ENCODE measurements around the gene B3GLCT.
"Not testable (repeated sequence)": the region's sequence is repeated elsewhere in the genome, so short reads cannot be mapped to it uniquely, and the experiment has no call there.

Gene B3GLCT

DNA sequence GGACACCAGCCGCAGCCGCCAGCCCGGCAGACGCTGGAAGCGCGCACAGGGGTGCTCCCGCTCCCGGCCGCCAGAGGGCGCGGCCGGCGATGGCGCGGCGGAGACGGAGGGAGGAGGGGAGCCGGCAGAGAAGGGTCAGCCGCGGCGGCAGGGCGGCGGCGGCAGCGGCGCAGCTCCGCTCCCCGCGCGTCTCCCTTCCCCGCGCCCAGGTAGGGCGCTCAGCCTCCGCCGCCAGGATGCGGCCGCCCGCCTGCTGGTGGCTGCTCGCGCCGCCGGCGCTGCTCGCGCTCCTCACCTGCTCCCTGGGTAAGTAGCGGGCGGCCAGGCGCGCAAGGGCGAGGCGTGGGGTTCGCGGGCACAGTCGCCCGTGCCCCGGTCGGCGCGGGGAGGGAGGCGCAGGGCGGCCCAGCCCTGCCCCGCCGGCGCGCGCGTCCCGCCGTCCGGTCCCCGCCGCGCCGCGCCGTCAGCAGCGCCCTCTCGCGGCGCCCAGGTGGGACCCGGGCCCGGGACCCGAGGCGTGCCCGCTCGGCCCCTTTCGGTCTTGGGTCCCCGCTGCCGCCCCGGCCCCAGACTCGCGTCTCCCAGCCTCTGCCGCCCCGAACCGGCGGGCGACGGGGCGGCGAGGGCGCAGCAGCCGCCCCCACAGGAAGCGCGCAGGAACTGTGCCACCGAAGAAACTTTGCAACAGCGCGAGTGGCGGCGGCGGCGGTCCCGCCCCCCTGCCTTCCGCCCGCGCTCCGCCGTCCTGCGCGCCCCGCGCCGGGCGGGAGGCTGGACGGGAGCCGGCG is at the start of gene B3GLCT:
Gene B3GLCT (plus strand): TSS at position 127 of the 788 bp plus-strand sequence. CDS start 110 bp downstream, at position 237.
- peak; percentile 85 for DNase-seq (ENCODE audit: low spot score)

DNA sequence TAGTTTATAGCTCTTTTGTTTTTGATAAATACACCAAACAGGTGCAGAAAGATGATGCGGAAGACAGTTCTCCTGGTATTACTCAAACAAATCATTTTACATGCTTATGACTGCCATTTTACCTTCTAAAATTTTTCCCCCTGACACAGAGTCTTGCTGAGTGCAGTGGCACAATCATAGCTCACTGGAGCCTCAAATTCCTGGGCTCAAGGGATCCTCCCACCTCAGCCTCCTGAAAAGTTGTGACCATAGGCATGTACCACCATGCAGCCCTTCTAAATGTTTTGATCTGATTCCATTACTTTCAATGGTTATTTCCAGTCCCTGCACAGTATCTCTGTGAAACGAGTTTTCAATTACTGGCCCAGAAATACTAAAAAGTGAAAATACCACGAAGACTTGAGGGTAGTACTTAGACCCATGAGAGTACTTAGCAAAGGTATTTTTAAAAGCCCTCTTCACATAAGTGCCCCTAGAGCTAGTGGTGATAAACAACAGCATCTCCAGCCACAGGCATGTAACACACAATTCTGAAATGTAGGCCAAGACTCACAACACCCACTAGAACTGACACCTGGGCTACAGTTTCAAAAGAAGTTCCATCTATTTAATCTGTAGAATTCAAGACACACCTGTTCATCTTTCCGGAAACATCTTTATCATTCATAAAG is 49.3 kb upstream of the B3GLCT start:
- no peak for DNase-seq (ENCODE audit: low spot score)

DNA sequence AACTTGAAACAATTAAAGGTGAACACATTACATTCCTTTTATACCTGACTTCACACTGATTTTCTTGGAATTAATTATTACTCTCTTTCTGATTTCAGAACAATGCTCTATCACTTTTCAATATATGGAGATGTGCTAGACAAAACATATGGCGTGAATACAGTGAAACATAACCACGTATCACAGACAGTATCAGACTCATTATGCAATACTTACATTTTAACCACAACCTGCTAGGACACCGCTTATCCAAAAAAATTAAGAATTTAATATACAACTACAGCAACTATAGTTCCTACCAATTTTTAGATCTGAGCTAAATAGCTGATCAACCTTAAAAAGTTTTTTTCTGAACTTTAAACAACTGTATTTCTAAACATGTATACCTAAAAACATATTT is 47.9 kb upstream of the B3GLCT start:
- DNase-seq (ENCODE audit: low spot score): no peak

DNA sequence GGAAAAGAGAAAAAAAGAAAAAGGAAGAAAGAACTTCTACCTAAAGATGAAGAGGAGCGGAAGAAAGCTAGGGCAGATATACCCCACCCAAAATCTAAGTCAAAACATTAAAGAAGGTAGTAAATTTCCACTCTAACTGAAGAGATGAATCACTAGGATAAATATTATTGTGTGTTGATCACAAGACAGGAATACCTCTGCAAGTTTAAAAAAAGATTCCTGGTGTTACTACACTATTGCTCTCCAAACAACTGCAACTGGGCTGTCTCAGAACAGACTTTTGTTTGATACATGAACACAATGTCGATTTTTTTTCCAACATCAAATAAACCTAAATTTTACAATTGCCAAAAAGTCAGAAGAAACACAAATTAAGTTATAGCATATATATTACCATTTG is 44.8 kb upstream of the B3GLCT start:
- DNase-seq (ENCODE audit: low spot score): no peak

DNA sequence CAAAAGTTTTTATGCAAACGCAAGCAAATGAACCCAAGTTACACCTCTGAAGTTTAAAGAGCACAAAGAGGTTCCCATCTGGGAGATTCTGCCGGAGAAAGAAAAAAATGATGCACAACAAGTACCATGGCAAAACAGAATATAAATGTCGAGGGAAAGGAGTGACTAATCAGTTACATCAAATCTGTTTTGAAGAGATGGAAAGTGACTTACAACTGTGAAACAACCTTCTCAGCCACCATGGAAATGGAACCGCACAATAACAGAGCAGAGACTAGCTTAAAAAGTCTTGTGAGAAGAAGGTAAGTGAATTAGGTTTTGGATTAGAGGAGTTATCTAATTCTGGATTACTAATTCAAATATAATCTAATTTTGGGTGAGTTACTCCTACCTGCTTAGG is 40.5 kb upstream of the B3GLCT start:
- DNase-seq (ENCODE audit: low spot score): no peak

DNA sequence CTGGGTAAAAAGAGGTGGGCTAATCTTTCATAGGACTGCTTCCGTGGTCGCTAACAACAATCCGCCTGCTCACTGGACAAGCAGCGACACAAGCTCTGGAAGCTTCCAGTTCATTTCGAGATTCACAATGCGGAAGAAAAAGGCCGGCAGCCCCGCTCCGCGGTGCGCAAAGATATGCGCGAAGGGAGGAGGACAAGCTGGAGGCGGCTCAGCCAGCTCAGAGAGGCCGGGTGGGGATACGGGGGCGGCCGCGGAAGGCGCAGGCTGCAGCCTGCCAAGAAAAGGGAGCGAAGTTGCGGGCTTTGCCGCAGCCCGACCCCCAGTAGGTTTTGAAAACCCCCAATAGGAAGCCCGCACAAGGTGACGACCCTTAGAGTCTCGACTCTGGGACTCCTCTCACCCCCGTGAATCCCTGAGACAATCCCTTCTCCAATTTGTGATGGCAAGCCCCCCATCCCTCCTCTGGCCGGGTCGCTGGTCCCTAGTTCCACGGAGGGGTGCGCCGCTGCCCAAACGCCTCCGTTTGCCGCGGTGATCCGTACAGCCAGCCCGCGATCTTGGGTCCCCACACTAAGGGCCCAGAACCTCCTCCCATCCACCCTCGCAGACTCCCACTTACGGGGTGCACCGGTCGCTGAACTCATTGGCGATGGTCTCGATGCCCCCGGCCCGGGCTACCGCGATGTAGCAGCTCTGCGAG is 38.8 kb upstream of the B3GLCT start:
- peak; percentile 20 for DNase-seq (ENCODE audit: low spot score)

DNA sequence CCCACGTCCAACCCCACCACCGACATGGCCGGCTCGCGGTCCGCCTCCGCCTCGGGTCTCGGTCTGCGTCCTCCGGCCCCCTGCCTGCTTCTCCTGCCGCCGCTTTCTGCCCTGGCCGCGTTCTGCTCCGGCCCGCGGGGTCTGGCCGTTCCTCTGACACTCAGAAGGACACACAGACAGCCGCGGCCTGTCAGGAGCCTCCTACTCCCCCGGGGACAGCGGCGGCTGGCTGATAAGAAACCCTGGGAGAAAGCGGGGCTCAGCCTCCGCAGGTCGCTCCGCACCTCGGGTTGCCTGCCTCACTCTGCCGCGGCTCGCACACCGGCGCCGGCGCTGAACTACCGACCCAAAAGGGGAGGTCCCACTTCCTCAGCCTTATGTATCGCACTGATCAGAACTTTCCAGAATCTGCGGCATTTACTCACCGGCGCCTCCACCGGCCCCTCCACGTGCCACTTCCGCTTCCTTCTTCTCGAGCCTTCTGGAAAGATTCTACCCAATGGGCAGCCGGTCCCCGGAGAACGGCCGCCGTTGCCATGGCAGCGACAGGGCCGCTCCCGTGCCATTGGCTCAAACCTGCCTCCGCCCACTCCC is 38.1 kb upstream of the B3GLCT start, which contains the start of gene HSPH1:
Gene HSPH1 (minus strand): TSS at position 348 of the 594 bp plus-strand sequence. CDS start 322 bp downstream, at position 26.
- DNase-seq (ENCODE audit: low spot score): peak; percentile 91

DNA sequence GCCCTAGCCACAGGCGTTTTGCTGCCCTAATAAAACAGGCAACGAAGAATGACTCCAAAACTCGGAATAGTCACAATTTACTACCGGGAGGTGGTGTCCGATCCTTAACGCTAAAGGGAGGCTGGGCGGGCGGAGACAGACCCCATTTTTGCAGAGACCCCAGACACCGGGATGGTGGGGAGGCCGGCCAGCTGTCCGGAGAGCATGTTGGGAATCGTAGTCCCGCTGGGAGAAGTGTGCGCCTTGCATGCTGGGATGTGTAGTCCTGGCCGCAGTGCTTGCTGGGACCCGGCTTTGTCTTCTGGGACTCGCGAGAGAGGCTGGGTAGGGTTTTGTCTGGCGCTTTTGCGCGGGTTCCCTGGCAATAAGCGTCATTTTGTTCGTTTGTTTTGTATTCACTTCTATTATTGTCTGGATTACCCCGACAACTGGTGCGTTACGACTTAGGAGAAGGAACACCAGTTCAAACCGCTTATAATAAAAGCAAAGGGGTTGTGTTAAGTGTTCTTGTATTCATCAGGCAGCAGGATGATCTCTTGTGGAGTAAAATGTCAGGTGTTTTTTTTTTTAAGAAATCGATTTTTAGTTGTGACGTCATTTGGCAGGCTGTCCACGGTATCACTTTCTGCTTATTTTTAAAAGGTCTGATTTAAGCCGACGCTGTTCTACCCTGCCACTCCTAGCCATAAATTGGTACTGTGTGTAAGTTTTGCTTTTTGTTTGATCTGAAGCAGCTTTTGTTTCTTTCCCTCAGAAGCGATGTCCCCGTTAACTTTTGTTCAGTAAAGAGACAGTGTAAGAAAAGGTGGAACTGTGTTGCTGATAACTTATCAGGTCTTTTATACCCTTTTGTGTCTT is 37.4 kb upstream of the B3GLCT start:
- DNase-seq (ENCODE audit: low spot score): peak; percentile 83

DNA sequence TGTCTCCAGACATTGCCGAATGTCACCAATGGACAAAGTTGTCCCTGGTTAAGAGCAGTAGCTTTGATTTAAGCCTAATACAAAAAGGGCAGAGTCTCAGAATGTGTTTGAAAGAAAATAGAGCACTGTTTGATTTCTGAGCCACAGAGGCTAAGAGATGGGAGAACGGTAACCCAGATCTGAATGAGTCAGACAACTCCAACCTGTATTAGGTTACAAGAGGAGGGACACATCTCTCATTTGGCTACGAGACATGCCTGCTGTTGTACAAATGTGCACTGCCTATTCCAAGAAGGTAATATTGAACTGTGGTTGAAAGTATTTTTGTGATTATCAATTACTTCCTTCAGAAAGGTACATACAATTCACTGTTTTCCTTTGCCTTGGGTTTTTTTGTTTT is 33.2 kb upstream of the B3GLCT start:
- no peak for DNase-seq (ENCODE audit: low spot score)

DNA sequence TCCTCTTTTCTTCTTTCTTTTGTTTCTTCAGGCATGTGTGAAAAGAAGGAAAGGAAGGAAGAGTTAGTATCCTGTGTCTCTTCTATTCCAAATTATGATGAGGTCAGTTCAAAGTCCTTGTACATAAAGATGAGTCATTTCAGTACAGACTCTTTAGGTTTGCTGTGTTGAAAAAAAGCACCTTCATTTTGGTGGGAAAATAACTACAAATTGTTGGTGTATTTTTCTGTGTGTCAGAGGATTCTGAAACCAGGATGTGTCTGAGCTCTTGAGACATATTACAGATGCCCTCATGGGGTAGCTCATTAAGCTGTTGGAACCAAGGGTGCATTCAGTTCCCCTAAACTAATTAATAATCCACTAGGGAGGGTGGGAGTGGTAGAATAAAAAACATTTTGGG is 32.3 kb upstream of the B3GLCT start:
- DNase-seq (ENCODE audit: low spot score): no peak

DNA sequence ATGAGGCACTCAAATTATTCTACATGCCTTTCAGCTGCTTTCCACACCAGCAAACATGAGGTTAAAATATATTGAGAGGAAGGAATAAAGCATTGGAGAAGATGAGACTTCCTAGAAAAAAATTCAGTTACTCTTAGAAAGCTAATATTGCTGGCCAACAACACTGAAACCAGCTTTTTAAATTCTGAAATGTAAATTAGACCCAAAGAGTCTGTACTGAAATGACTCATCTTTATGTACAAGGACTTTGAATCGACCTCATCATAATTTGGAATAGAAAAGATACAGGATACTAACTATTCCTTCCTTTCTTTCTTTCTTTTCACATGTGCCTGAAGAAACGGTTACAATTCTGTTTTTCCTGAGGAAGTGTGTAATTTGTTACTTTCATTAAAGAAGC is 31.6 kb upstream of the B3GLCT start:
- DNase-seq (ENCODE audit: low spot score): no peak

DNA sequence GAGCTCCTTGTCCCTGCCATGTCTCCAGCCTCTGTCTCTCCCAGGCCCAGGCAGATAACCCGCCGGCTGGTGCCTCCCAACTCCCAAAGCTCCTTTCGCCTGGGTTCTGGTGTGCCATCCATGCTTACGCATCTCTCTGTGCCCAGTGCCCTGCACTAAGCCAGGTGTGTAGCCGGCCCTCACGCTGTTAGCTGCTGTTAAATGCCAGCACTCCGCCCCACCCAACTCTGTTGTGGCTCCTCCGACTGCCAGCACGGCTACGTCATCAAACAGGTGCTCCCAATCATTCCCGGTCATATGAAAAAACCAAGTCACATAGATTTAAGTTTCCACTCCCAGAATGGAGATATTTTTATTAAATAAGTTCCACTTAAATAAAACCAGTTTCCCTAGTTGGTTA is 31.0 kb upstream of the B3GLCT start:
- DNase-seq (ENCODE audit: low spot score): no peak

DNA sequence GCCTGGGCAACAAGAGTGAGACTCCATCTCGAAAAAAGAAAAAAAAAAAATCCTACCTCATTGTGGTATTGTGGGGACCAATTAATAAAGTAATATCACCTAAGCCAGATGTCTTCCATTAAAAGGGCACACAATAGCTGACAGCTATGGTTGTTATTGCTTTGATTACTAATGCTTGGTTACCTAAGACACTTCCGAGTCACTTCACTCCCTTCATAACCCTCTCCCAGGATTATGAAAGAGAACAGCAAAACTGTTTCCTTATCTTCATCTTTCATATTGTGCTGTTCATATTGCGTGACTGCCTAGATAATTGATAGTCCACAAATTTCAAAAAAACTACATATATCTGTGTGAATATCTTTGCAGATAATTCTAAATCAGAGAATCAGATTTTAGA is 27.8 kb upstream of the B3GLCT start:
- DNase-seq (ENCODE audit: low spot score): no peak

DNA sequence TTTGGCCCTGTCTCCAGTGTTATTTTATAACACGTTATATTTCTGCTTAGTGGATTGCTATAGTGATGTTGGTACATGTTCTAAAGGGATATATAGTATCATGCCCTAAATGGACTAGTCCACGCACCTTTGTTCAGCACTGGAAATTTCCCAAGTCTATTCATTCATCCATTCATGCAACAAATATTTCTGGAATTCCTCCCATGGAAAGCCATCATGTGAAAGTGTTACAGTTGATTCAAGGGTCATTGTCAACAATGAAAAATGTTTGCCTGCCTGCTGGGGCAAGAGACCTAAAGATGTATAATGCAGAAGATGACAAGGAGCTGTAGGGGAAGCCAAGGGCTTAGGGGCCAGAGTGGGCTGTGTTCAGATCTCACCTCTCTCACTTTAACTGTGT is 27.2 kb upstream of the B3GLCT start:
- DNase-seq (ENCODE audit: low spot score): no peak

DNA sequence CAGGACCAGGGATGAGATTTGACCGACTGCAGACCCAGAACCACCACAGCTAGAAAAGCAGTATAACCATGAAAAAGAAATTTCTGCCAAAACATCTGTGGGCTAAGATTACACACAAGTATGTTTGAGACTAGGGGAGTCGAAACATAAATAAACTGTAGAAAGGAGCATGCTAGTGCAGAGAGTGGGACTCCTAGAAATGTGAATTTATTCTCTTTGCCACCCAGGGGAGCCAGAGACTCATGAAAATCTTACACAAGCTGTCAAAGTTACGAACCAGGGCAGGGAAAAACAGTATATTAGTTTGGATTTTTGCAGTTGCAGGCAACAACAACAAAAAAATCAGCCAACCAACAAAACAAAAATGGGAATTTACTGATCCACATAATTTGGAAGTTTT is 25.8 kb upstream of the B3GLCT start:
- no peak for DNase-seq (ENCODE audit: low spot score)

DNA sequence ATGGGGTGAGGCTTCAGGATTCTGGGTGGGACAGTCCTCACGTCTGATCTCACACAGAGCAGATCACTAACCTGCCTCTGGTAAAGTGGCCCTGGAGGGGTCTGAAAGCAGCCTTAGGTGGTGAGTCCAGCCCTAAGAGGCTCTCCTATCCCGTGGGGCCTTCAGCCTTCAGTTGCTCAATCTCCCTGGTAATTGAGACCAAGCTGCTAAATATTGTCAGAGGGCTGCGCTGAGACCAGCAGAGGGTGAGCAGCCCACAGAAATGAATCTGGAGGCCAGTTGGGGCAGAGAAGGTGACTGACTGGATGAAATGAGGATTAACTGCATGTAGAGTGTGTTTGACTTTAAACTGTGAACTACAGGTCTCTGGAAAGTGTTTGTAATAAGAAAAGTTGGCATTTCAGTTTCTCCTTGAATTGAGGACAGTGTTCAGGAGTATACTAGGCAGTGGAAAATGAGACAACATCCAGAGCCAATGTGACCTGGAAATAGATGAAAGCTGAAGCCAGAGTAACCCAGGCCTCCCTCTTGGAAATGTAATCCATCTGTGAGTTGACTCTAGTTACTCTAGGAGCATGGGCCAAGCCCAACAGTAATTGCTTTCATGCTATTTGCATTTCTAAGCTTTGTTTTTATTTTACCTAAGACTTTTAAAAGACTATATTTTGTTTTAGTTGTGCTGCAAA is 23.8 kb upstream of the B3GLCT start:
- no peak for DNase-seq (ENCODE audit: low spot score)

DNA sequence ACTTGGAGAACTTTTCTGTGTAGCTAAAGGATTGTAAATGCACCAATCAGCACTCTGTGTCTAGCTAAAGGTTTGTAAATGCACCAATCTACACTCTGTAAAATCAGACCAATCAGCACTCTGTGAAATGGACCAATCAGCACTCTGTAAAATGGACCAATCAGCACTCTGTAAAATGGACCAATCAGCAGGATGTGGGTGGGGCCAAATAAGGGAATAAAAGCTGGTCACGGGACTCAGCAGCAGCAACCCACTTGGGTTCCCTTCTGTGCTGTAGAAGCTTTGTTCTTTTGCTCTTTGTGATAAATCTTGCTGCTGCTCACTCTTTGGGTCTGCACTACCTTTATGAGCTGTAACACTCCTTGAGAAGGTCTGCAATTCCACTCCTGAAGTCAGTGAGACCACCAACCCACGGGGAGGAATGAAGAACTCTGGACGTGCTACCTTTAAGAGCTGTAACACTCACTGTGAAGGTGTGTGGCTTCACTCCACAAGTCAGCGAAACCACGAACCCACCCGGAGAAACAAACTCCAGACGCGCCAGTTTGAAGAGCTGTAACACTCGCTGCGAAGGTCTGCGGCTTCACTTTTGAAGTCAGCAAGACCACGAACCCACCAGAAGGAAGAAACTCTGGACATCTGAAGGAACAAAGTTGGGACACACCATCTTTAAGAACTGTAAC is 21.8 kb upstream of the B3GLCT start:
- not testable (repeated sequence) for DNase-seq (ENCODE audit: low spot score)

DNA sequence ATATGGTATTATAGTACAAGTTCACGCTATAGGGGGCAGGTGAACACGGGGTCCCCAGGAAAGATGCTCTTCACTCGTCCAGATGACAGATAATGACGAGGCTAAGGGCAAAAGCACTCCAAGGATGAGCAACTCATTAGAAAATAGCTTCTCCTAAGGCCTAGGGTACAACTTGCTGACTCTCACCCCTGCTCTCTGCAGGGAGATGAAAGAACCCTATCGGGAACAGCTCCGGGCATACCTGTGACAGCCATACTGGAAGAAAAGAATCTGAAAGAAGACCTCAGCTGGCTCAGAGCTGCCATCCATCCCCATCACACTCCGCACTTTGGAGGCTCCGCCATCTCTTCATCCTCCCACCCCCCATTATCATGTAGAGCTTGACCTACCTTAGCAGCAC is 20.5 kb upstream of the B3GLCT start:
- no peak for DNase-seq (ENCODE audit: low spot score)

DNA sequence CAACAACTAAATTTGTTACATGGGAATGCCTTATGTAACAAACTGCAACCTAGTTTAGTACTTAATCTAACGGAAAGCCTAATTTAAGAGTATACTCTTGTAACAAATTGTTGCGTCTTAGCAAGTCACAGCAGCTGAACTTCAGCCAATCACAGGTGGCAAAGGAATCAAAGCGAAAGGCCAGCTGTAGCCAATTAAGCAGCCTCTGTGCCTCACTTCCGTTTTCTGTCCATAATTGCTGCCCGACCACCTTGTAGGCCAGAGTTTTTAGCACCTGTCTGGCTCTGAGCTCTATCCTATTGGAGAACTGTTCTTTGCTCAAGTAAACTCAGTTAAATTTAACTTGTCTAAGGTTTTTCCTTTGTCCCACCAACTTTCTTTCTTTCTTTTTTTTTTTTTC is 20.0 kb upstream of the B3GLCT start:
- DNase-seq (ENCODE audit: low spot score): no peak

DNA sequence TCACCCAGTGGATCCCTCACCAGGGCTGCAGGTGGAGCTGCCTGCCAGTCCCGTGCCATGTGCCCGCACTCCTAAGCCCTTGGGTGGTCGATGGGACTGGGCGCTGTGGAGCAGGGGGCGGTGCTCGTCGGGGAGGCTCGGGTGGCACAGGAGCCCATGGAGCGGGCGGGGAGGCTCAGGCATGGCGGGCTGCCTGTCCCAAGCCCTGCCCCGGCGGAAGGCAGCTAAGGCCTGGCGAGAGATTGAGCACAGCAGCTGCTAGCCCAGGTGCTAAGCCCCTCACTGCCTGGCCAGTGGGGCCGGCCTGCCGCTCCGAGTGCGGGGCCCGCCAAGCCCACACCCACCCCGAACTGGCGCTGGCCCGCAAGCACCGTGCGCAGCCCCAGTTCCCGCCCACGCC is 16.8 kb upstream of the B3GLCT start:
- DNase-seq (ENCODE audit: low spot score): no peak
